ENCODE results near the gene SMYD3. TPM values are rescaled to one million over a fixed set of nuclear protein-coding genes. Genes with fewer than 3 reads are reported as not detected.

The SMYD3 gene
- total RNA-seq, 2 experiments from 2014 or later, result 21.3 to 21.4 TPM

- H3K36me3 Mint-ChIP-seq (ENCODE audit: low read depth), result peaks cover 11% of the 10 kb centered on the region
- H3K9me3 Mint-ChIP-seq, result peaks cover 2% of the 10 kb centered on the region
- no peaks in the 10 kb centered on the region for H3K27me3 Mint-ChIP-seq (ENCODE audit: low read depth)
- intact Hi-C loops (cut with micrococcal nuclease), result no loop called here
- H3K4me1 Mint-ChIP-seq (ENCODE audit: low read depth), result peaks cover 4% of the 10 kb centered on the region
- CTCF ChIA-PET, result interaction anchor here (1.4 kb wide), 1 partner anchor 347 kb away, joined by 5 read pairs; no protein-coding TSS in a partner anchor
- no peak overlapping the region for H3K27ac Mint-ChIP-seq
- H3K4me3 Mint-ChIP-seq, result no peak overlapping the region
- no peak for DNase-seq
These were observed 362.1 kb downstream of the SMYD3 start for GRCh38 chr1:246144931-246145330.

DNA sequence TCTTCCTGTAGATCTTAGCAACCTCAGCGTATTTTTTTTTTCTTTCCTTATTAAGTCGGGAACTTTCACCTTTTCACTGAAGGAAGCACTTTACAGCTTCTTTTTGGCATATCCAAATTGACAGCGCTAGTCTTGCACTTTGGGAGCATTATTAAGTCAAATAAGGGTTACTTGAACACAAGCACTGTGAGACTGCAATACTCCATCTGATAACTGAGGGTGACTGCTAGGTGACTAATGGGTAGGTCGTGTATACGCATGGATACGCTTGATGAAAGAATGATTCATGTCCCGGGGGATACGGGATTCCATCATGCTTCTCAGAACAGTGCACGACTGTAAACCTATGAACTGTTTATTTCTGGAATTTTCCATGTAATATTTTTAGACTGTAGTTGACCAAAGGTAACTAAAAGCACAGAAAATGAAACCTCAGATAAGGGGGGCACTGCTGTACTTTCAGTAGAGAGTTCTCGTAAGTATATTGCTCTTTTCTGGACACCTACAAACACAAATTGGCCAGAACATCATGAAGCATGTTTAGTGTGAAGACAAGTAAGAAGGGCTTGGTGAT is 364.7 kb downstream of the SMYD3 start:
- no peak for DNase-seq
- H3K36me3 Mint-ChIP-seq (ENCODE audit: low read depth), result peaks cover 8% of the 10 kb centered on the region
- peaks cover 8% of the 10 kb centered on the region for H3K4me1 Mint-ChIP-seq (ENCODE audit: low read depth)
- no peak overlapping the region for H3K27ac Mint-ChIP-seq
- no peaks in the 10 kb centered on the region for H3K27me3 Mint-ChIP-seq (ENCODE audit: low read depth)
- CTCF ChIA-PET, result no interaction called here
- no peak overlapping the region for H3K4me3 Mint-ChIP-seq
- intact Hi-C loops (cut with micrococcal nuclease), result no loop called here
- H3K9me3 Mint-ChIP-seq, result no peaks in the 10 kb centered on the region

- no peak for DNase-seq
- CTCF ChIA-PET, result interaction anchor here (0.7 kb wide), 1 partner anchor 15 kb away, joined by 5 read pairs; no protein-coding TSS in a partner anchor
- Mint-ChIP-seq H3K4me1 (ENCODE audit: low read depth) (peaks cover 8% of the 10 kb centered on the region), H3K27me3 (ENCODE audit: low read depth) (no peaks in the 10 kb centered on the region), H3K36me3 (ENCODE audit: low read depth) (peaks cover under 1% of the 10 kb centered on the region), H3K9me3 (no peaks in the 10 kb centered on the region), H3K27ac (no peak overlapping the region), H3K4me3 (no peak overlapping the region)
- intact Hi-C loops (cut with micrococcal nuclease), result no loop called here
These were observed 365.8 kb downstream of the SMYD3 start for GRCh38 chr1:246141306-246141705.

GRCh38 chr1:246139745-246140182 is 367.3 kb downstream of the SMYD3 start:
- no peak for DNase-seq
- H3K4me1 Mint-ChIP-seq (ENCODE audit: low read depth), result peaks cover 8% of the 10 kb centered on the region
- no peaks in the 10 kb centered on the region for H3K36me3 Mint-ChIP-seq (ENCODE audit: low read depth)
- no peaks in the 10 kb centered on the region for H3K27me3 Mint-ChIP-seq (ENCODE audit: low read depth)
- intact Hi-C loops (cut with micrococcal nuclease), result loop anchor here (1.0 kb wide), 1 partner anchor 191 kb away; no protein-coding TSS in a partner anchor
- no peak overlapping the region for H3K4me3 Mint-ChIP-seq
- no peak overlapping the region for H3K27ac Mint-ChIP-seq
- no peaks in the 10 kb centered on the region for H3K9me3 Mint-ChIP-seq
- CTCF ChIA-PET, result no interaction called here

DNA sequence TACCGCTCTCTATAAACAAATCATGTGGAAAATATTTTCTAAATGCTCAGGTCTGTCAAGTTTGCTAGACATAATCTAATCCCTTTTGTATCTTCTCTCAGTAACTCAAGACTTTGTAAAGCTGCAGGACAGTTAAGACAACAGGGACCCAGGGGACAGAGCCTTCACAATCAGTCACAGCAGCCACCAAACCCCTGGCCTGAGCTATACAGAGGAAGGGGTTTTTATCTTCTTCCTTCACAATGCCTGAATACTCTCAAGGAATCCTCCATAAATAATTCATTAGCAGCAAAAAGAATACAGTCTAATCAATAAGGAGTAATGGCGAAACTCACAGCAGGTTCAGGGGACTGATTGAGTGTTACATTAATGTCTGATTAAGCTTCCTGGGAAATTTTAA is 368.3 kb downstream of the SMYD3 start:
- Mint-ChIP-seq H3K27ac (no peak overlapping the region), H3K4me1 (ENCODE audit: low read depth) (peaks cover 11% of the 10 kb centered on the region), H3K27me3 (ENCODE audit: low read depth) (no peaks in the 10 kb centered on the region), H3K9me3 (no peaks in the 10 kb centered on the region), H3K36me3 (ENCODE audit: low read depth) (no peaks in the 10 kb centered on the region), H3K4me3 (no peak overlapping the region)
- DNase-seq, result no peak
- intact Hi-C loops (cut with micrococcal nuclease), result loop anchor here (1.0 kb wide), 1 partner anchor 192 kb away; no protein-coding TSS in a partner anchor
- CTCF ChIA-PET, result no interaction called here

DNA sequence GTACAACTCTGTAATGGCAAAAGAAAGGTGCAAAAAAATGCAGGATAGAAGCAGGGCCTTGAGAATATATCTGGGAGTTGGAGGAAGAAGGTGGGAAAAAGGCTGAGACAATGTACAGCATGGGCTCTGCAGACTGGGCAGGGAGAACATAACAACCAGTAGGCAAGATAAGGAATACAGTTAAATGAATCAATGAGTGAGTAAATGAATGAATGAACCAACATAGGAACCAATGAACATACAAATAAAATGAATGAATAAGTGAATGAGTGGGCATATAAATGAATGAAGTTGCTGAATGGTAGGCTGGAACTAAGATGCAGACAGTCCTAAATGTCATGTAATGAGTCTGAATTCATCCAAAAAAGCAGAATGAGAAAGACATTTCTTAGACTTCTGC is 370.6 kb downstream of the SMYD3 start:
- CTCF ChIA-PET, result no interaction called here
- Mint-ChIP-seq H3K4me3 (no peak overlapping the region), H3K27me3 (ENCODE audit: low read depth) (no peaks in the 10 kb centered on the region), H3K4me1 (ENCODE audit: low read depth) (peaks cover 11% of the 10 kb centered on the region), H3K27ac (no peak overlapping the region), H3K9me3 (no peaks in the 10 kb centered on the region), H3K36me3 (ENCODE audit: low read depth) (peaks cover 5% of the 10 kb centered on the region)
- intact Hi-C loops (cut with micrococcal nuclease), result no loop called here
- DNase-seq, result no peak

GRCh38 chr1:246134789-246135188 is 372.3 kb downstream of the SMYD3 start:
- DNase-seq, result no peak
- intact Hi-C loops (cut with micrococcal nuclease), result no loop called here
- CTCF ChIA-PET, result interaction anchor here (0.6 to 1.5 kb wide), 4 partner anchors 13 to 148 kb away, joined by 3 to 4 read pairs (median 3); no protein-coding TSS in a partner anchor

GRCh38 chr1:246131095-246131494 is 376.0 kb downstream of the SMYD3 start:
- Mint-ChIP-seq H3K9me3 (no peaks in the 10 kb centered on the region), H3K36me3 (ENCODE audit: low read depth) (peaks cover 8% of the 10 kb centered on the region), H3K4me3 (no peak overlapping the region), H3K27ac (no peak overlapping the region), H3K27me3 (ENCODE audit: low read depth) (no peaks in the 10 kb centered on the region), H3K4me1 (ENCODE audit: low read depth) (peaks cover 5% of the 10 kb centered on the region)
- intact Hi-C loops (cut with micrococcal nuclease), result no loop called here
- CTCF ChIA-PET, result no interaction called here
- no peak for DNase-seq

More at GRCh38 chr1:246134789-246135188, 372.3 kb downstream of the SMYD3 start:
- Mint-ChIP-seq H3K27me3 (ENCODE audit: low read depth) (no peaks in the 10 kb centered on the region), H3K4me1 (ENCODE audit: low read depth) (peaks cover 6% of the 10 kb centered on the region), H3K36me3 (ENCODE audit: low read depth) (peaks cover 5% of the 10 kb centered on the region), H3K27ac (no peak overlapping the region), H3K9me3 (no peaks in the 10 kb centered on the region), H3K4me3 (no peak overlapping the region)

DNA sequence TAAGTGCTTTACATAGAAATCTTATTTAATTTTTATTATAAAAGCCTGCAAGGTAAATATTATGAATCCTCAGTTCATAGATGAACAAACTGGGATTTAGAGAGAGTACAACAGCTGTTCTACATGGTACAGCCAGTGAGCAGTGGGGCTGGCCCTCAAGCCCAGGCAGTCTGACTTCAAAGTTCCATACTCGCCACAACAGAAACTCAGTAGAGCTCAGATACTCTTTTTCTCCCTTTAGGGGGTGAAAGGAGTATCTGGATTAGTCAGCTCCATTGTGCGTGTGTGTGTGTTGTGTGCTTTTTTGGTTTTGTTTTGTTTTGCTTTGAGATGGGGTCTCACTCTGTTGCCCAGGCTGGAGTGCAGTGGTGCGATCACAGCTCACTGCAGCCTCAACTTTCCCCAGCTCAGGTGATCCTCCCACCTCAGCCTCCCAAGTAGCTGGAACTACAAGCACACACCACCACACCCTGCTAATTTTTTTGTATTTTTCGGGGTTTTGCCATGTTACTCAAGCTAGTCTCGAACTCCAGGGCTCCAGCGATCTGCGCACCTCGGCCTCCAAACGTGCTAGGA is 378.5 kb downstream of the SMYD3 start:
- Mint-ChIP-seq H3K36me3 (ENCODE audit: low read depth) (peaks cover 8% of the 10 kb centered on the region), H3K4me1 (ENCODE audit: low read depth) (peaks cover 2% of the 10 kb centered on the region), H3K9me3 (no peaks in the 10 kb centered on the region), H3K4me3 (no peak overlapping the region), H3K27me3 (ENCODE audit: low read depth) (no peaks in the 10 kb centered on the region), H3K27ac (no peak overlapping the region)
- intact Hi-C loops (cut with micrococcal nuclease), result loop anchor here (1.0 kb wide), 1 partner anchor 201 kb away; no protein-coding TSS in a partner anchor
- CTCF ChIA-PET, result no interaction called here
- DNase-seq, result peak; percentile 24

- no peak overlapping the region for H3K4me3 Mint-ChIP-seq
- peaks cover 2% of the 10 kb centered on the region for H3K4me1 Mint-ChIP-seq (ENCODE audit: low read depth)
- no peak for DNase-seq
- peaks cover 3% of the 10 kb centered on the region for H3K36me3 Mint-ChIP-seq (ENCODE audit: low read depth)
- H3K9me3 Mint-ChIP-seq, result no peaks in the 10 kb centered on the region
- no peaks in the 10 kb centered on the region for H3K27me3 Mint-ChIP-seq (ENCODE audit: low read depth)
- H3K27ac Mint-ChIP-seq, result no peak overlapping the region
- CTCF ChIA-PET, result no interaction called here
- intact Hi-C loops (cut with micrococcal nuclease), result no loop called here
These were observed 380.5 kb downstream of the SMYD3 start for GRCh38 chr1:246126580-246126979.

DNA sequence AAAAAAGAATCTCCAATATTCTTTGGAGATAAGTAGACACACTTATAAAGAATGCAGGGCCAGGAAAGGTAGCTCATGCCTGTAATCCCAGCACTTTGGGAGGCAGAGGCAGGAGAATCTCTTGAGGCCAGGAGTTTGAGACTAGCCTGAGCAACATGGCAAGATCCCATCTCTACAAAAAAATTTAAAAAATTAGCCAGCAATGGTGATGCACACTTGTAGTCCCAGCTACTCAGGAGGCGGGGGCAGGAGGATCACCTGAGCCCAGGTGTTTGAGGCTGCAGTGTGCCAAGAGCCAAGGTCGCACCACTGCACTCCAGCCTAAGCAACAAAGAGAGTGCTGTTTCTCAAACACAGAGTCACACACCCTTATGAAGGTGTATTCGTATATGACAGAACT is 385.0 kb downstream of the SMYD3 start:
- CTCF ChIA-PET, result interaction anchor here (0.7 to 1.0 kb wide), 2 partner anchors 8 to 13 kb away, joined by 3 read pairs; no protein-coding TSS in a partner anchor
- no peaks in the 10 kb centered on the region for H3K9me3 Mint-ChIP-seq
- no peak overlapping the region for H3K4me3 Mint-ChIP-seq
- intact Hi-C loops (cut with micrococcal nuclease), result no loop called here
- H3K27ac Mint-ChIP-seq, result no peak overlapping the region
- no peak for DNase-seq
- H3K4me1 Mint-ChIP-seq (ENCODE audit: low read depth), result peaks cover 12% of the 10 kb centered on the region
- peaks cover 3% of the 10 kb centered on the region for H3K36me3 Mint-ChIP-seq (ENCODE audit: low read depth)
- H3K27me3 Mint-ChIP-seq (ENCODE audit: low read depth), result no peaks in the 10 kb centered on the region

DNA sequence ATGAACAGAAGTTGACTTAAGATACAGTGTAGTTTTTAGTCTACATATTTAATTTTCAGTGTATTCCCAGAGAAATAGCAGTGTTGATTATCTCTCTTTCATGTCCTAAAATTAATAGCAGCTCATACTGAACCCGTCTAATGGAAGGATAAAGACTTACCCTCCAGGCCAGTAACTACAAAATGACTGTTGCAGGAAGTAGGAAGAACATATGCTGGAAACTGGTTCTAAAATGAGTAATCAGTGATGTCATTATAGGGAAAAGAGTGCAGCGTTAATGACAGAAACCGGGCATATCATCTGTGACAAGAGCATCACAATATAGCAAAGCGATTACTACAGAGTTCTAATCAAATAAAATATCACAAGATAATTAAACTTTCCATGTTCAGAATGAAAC is 385.5 kb downstream of the SMYD3 start:
- H3K9me3 Mint-ChIP-seq, result no peaks in the 10 kb centered on the region
- H3K27ac Mint-ChIP-seq, result no peak overlapping the region
- no peak overlapping the region for H3K4me3 Mint-ChIP-seq
- H3K36me3 Mint-ChIP-seq (ENCODE audit: low read depth), result peaks cover 3% of the 10 kb centered on the region
- intact Hi-C loops (cut with micrococcal nuclease), result no loop called here
- CTCF ChIA-PET, result interaction anchor here (0.7 to 1.0 kb wide), 2 partner anchors 8 to 13 kb away, joined by 3 read pairs; no protein-coding TSS in a partner anchor
- H3K4me1 Mint-ChIP-seq (ENCODE audit: low read depth), result peaks cover 15% of the 10 kb centered on the region
- DNase-seq, result no peak
- no peaks in the 10 kb centered on the region for H3K27me3 Mint-ChIP-seq (ENCODE audit: low read depth)

All from activated naive CD4-positive, alpha-beta T cell treated with anti-CD3 and anti-CD28 coated beads for 36 hours (primary cell).